Spleen (tissue), 7 donors: ENCODE results near the gene HPSE2.

Experiments used
- POLR2A ChIP-seq, 3 donors: fragments of 450-650 bp; IDR thresholded peaks; one replicate each; pipeline ENCODE4 v1.5.1; 2017; ENCODE audit warnings: antibody characterized with exemption in 3 of 3, mild to moderate bottlenecking in 1 of 3
- TF ChIP-seq, protein P1 (sequence below), 11 experiments: fragments of 200-600 bp in 7 of 11; fragments of 450-650 bp in 4 of 11; sonication (generic) in 4 of 11; IDR thresholded peaks in 8 of 11; conservative IDR thresholded peaks in 3 of 11; 1 replicate in 7 of 11; 2 replicates in 4 of 11; pipeline versions ENCODE4 v1.4.0 to v1.8.0; 2016 to 2021; ENCODE audit warnings: antibody characterized with exemption in 11 of 11, inconsistent platforms in 4 of 11, mild to moderate bottlenecking in 1 of 11
- donor health status: DM: no; HTN: no; CAD: no; lungs with moderate emphysema.
- donor health status: DM: no; HTN: no; CAD: no.
- donor health status: DM: no; HTN: no; CAD: no.

DNA sequence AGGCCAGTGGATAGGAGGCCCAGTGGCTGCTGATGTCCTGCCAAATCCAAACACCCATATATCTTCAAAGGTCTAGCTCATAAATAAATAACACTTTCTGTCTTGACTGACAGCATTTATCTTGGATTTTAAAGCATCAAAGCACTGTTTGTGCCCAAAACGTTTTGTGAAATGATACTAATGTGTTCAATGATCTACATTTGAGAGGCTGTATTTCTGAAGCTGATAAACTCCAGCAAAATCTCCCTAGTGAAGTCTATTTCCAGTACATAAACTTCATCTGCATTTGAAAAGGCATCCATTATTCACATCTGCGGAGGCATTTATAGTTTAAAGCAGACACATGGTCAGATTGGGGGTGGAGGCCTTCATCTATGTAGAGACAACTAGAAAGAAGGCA, 276.3 kb downstream of the HPSE2 start:
- no peak for TF ChIP-seq POLR2A (IDR thresholded peaks at IDR 0.05)
- TF ChIP-seq, protein P1, sequence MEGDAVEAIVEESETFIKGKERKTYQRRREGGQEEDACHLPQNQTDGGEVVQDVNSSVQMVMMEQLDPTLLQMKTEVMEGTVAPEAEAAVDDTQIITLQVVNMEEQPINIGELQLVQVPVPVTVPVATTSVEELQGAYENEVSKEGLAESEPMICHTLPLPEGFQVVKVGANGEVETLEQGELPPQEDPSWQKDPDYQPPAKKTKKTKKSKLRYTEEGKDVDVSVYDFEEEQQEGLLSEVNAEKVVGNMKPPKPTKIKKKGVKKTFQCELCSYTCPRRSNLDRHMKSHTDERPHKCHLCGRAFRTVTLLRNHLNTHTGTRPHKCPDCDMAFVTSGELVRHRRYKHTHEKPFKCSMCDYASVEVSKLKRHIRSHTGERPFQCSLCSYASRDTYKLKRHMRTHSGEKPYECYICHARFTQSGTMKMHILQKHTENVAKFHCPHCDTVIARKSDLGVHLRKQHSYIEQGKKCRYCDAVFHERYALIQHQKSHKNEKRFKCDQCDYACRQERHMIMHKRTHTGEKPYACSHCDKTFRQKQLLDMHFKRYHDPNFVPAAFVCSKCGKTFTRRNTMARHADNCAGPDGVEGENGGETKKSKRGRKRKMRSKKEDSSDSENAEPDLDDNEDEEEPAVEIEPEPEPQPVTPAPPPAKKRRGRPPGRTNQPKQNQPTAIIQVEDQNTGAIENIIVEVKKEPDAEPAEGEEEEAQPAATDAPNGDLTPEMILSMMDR (IDR thresholded peaks at IDR 0.05 in 8 of 11, conservative IDR thresholded peaks at IDR 0.05 in 3 of 11): no peak
